ENCODE measurements around the gene ABL1.
"Not testable (repeated sequence)": the region's sequence is repeated elsewhere in the genome, so short reads cannot be mapped to it uniquely, and the experiment has no call there.

ABL1 gene

GRCh38 chr9:130906735-130907416, 71.8 kb downstream of the ABL1 start:
- DNase-seq: no peak
- Mint-ChIP-seq H3K9me3 (no peaks in the 10 kb centered on the region), H3K4me1 (ENCODE audit: low read depth in 2 of 2) (peaks cover 0 to 3% of the 10 kb centered on the region in 2 donors), H3K27ac (no peak overlapping the region), H3K36me3 (ENCODE audit: insufficient read depth) (no peaks in the 10 kb centered on the region), H3K4me3 (no peak overlapping the region), H3K27me3 (peaks cover 10 to 61% of the 10 kb centered on the region in 2 donors)
- no peak for ATAC-seq (replicated peaks)

- Mint-ChIP-seq H3K27ac (no peak overlapping the region), H3K4me3 (no peak overlapping the region), H3K9me3 (no peaks in the 10 kb centered on the region), H3K4me1 (ENCODE audit: low read depth in 2 of 2) (peaks cover 0 to 3% of the 10 kb centered on the region in 2 donors), H3K36me3 (ENCODE audit: insufficient read depth) (no peaks in the 10 kb centered on the region), H3K27me3 (peaks cover 10 to 57% of the 10 kb centered on the region in 2 donors)
- DNase-seq (no peak), ATAC-seq (replicated peaks) (no peak)
These were observed 73.3 kb downstream of the ABL1 start for GRCh38 chr9:130908146-130908877.

- Mint-ChIP-seq H3K27me3 (peaks cover 5 to 57% of the 10 kb centered on the region in 2 donors), H3K4me1 (ENCODE audit: low read depth in 2 of 2) (peaks cover 0 to 3% of the 10 kb centered on the region in 2 donors), H3K9me3 (no peaks in the 10 kb centered on the region), H3K4me3 (no peak overlapping the region), H3K27ac (no peak overlapping the region), H3K36me3 (ENCODE audit: insufficient read depth) (no peaks in the 10 kb centered on the region)
- DNase-seq (no peak), ATAC-seq (replicated peaks) (no peak)
These were observed 73.9 kb downstream of the ABL1 start for GRCh38 chr9:130908878-130909355.

GRCh38 chr9:130910041-130910440, 75.0 kb downstream of the ABL1 start:
- H3K9me3 Mint-ChIP-seq; ATAC-seq (replicated peaks); H3K36me3 Mint-ChIP-seq (ENCODE audit: insufficient read depth); H3K4me1 Mint-ChIP-seq (ENCODE audit: low read depth in 2 of 2); DNase-seq; H3K4me3 Mint-ChIP-seq; H3K27ac Mint-ChIP-seq: not testable (repeated sequence)
- H3K27me3 Mint-ChIP-seq: peaks cover 5 to 55% of the 10 kb centered on the region in 2 donors

GRCh38 chr9:130910670-130911069, 75.6 kb downstream of the ABL1 start:
- H3K36me3 Mint-ChIP-seq (ENCODE audit: insufficient read depth); H3K27ac Mint-ChIP-seq; DNase-seq; H3K4me1 Mint-ChIP-seq (ENCODE audit: low read depth in 2 of 2); H3K9me3 Mint-ChIP-seq; H3K4me3 Mint-ChIP-seq; ATAC-seq (replicated peaks): not testable (repeated sequence)
- peaks cover 5 to 49% of the 10 kb centered on the region in 2 donors for H3K27me3 Mint-ChIP-seq

GRCh38 chr9:130911254-130912049, 76.4 kb downstream of the ABL1 start:
- no peak for ATAC-seq (replicated peaks)
- Mint-ChIP-seq H3K27ac (no peak overlapping the region), H3K4me3 (no peak overlapping the region), H3K27me3 (peaks cover 5 to 41% of the 10 kb centered on the region in 2 donors), H3K4me1 (ENCODE audit: low read depth in 2 of 2) (peaks cover 0 to 3% of the 10 kb centered on the region in 2 donors), H3K36me3 (ENCODE audit: insufficient read depth) (peaks cover 3% of the 10 kb centered on the region), H3K9me3 (no peaks in the 10 kb centered on the region)
- DNase-seq: no peak

GRCh38 chr9:130912932-130913598, 78.0 kb downstream of the ABL1 start:
- no peak for DNase-seq
- Mint-ChIP-seq H3K4me1 (ENCODE audit: low read depth in 2 of 2) (peaks cover 0 to 3% of the 10 kb centered on the region in 2 donors), H3K36me3 (ENCODE audit: insufficient read depth) (peaks cover 3% of the 10 kb centered on the region), H3K27ac (no peak overlapping the region), H3K27me3 (peaks cover 0 to 34% of the 10 kb centered on the region in 2 donors), H3K4me3 (no peak overlapping the region), H3K9me3 (no peaks in the 10 kb centered on the region)
- no peak for ATAC-seq (replicated peaks)

GRCh38 chr9:130913599-130914416, 78.8 kb downstream of the ABL1 start:
- Mint-ChIP-seq H3K27me3 (peaks cover 0 to 29% of the 10 kb centered on the region in 2 donors), H3K4me3 (no peak overlapping the region), H3K36me3 (ENCODE audit: insufficient read depth) (peaks cover 3% of the 10 kb centered on the region), H3K9me3 (no peaks in the 10 kb centered on the region), H3K27ac (no peak overlapping the region), H3K4me1 (ENCODE audit: low read depth in 2 of 2) (peaks cover 0 to 3% of the 10 kb centered on the region in 2 donors)
- no peak for ATAC-seq (replicated peaks)
- no peak for DNase-seq

- H3K27ac Mint-ChIP-seq: no peak overlapping the region
- DNase-seq: no peak
- H3K4me3 Mint-ChIP-seq: no peak overlapping the region
- H3K9me3 Mint-ChIP-seq: no peaks in the 10 kb centered on the region
- H3K27me3 Mint-ChIP-seq: peaks cover 0 to 29% of the 10 kb centered on the region in 2 donors
- peaks cover 0 to 3% of the 10 kb centered on the region in 2 donors for H3K4me1 Mint-ChIP-seq (ENCODE audit: low read depth in 2 of 2)
- no peak for ATAC-seq (replicated peaks)
- H3K36me3 Mint-ChIP-seq (ENCODE audit: insufficient read depth): peaks cover 3% of the 10 kb centered on the region
These were observed 79.5 kb downstream of the ABL1 start for GRCh38 chr9:130914417-130915095.

- ATAC-seq (replicated peaks): no peak
- DNase-seq: no peak
- Mint-ChIP-seq H3K4me3 (no peak overlapping the region), H3K27ac (no peak overlapping the region), H3K27me3 (peaks cover 0 to 29% of the 10 kb centered on the region in 2 donors), H3K9me3 (no peaks in the 10 kb centered on the region), H3K36me3 (ENCODE audit: insufficient read depth) (peaks cover 3% of the 10 kb centered on the region), H3K4me1 (ENCODE audit: low read depth in 2 of 2) (peaks cover 0 to 3% of the 10 kb centered on the region in 2 donors)
These were observed 80.0 kb downstream of the ABL1 start for GRCh38 chr9:130915096-130915447.

GRCh38 chr9:130917168-130917960, 82.3 kb downstream of the ABL1 start:
- H3K27ac Mint-ChIP-seq: no peak overlapping the region
- no peaks in the 10 kb centered on the region for H3K4me1 Mint-ChIP-seq (ENCODE audit: low read depth in 2 of 2)
- DNase-seq: no peak
- H3K27me3 Mint-ChIP-seq: peaks cover 5 to 47% of the 10 kb centered on the region in 2 donors
- H3K36me3 Mint-ChIP-seq (ENCODE audit: insufficient read depth): peaks cover 3% of the 10 kb centered on the region
- no peak overlapping the region for H3K4me3 Mint-ChIP-seq
- ATAC-seq (replicated peaks): no peak
- no peaks in the 10 kb centered on the region for H3K9me3 Mint-ChIP-seq
